ENCODE measurements around the gene C1QL1.

DNA sequence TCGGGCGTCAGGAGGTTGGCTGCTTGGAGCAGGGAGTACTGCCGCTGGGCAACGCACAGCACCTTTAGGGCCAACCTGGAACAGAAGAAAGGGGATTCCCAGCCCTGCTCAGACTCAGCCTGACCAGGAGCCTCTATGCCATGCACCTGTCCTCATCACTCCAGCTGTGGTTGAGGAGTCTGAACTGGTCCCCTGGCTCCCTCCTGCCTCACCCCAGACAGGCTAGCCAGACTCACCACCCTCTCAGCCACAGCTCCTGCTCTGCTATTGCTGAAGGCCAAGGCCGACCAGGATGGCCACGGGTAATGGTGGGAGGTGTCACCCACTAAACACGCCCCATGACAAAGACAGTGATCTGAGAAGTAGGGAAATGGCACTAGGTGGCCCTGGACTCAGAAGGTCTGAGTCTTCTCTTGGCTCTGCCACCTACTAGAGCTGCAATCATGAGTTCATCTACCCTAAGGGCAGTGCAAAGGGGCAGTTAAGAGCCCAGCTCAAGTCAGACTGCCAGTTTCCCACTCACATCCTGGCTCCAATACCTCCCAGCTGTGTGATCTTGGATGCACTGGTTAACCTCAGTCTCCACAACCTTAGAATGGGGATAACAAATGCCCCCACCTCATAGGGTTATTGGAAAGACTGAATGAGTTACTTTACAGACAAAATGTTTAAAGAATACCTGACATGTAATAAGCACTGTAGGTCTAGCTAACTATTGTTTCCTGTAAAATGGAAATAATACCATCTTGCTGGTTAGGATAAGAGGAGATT is 39.0 kb downstream of the C1QL1 start:
- TF ChIP-seq, protein P1, sequence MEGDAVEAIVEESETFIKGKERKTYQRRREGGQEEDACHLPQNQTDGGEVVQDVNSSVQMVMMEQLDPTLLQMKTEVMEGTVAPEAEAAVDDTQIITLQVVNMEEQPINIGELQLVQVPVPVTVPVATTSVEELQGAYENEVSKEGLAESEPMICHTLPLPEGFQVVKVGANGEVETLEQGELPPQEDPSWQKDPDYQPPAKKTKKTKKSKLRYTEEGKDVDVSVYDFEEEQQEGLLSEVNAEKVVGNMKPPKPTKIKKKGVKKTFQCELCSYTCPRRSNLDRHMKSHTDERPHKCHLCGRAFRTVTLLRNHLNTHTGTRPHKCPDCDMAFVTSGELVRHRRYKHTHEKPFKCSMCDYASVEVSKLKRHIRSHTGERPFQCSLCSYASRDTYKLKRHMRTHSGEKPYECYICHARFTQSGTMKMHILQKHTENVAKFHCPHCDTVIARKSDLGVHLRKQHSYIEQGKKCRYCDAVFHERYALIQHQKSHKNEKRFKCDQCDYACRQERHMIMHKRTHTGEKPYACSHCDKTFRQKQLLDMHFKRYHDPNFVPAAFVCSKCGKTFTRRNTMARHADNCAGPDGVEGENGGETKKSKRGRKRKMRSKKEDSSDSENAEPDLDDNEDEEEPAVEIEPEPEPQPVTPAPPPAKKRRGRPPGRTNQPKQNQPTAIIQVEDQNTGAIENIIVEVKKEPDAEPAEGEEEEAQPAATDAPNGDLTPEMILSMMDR (IDR thresholded peaks at IDR 0.05) = no peak
- TF ChIP-seq POLR2A (IDR thresholded peaks at IDR 0.05) = no peak

All from testis (tissue), 2 donors.